Stimulated activated CD4-positive, alpha-beta T cell treated with anti-CD3 and anti-CD28 coated beads, Interleukin-1b, Interleukin-23, amount 100 ng/mL, for 24 hours (primary cell): ENCODE data around the gene TUBGCP5.
"Not testable (repeated sequence)": the region's sequence is repeated elsewhere in the genome, so short reads cannot be mapped to it uniquely, and the experiment has no call there.

Source experiments
- DNase-seq, 4 experiments: peaks; one replicate each; pipeline ENCODE4 v3.0.0-alpha.2; 2020; ENCODE audit warnings: low read depth in 4 of 4, low spot score in 1 of 4

The TUBGCP5 gene

GRCh38 chr15:23043535-23043934 is 4.2 kb upstream of the TUBGCP5 start:
- not testable (repeated sequence) for DNase-seq

GRCh38 chr15:23041736-23042135 is 2.4 kb upstream of the TUBGCP5 start:
- DNase-seq = not testable (repeated sequence)

GRCh38 chr15:23039917-23040281 is 530 bp upstream of the TUBGCP5 start:
- DNase-seq = no peak

GRCh38 chr15:23038726-23039142 is 635 bp downstream of the TUBGCP5 start:
- no peak for DNase-seq

GRCh38 chr15:23035964-23036566 is 3.3 kb downstream of the TUBGCP5 start:
- DNase-seq = peak in 3 of 4 experiments; percentile 12 to 45 (median 24)

- DNase-seq = no peak
These were observed 5.4 kb downstream of the TUBGCP5 start for GRCh38 chr15:23033979-23034378.

- DNase-seq = no peak
These were observed 13.2 kb downstream of the TUBGCP5 start for GRCh38 chr15:23026218-23026617.

GRCh38 chr15:23022156-23022555 is 17.2 kb downstream of the TUBGCP5 start:
- no peak for DNase-seq

GRCh38 chr15:23014394-23015000 is 24.9 kb downstream of the TUBGCP5 start:
- no peak for DNase-seq

GRCh38 chr15:23013681-23014080 is 25.7 kb downstream of the TUBGCP5 start:
- DNase-seq = no peak

GRCh38 chr15:23012616-23013015 is 26.8 kb downstream of the TUBGCP5 start:
- DNase-seq = not testable (repeated sequence)

- DNase-seq = no peak
These were observed 35.6 kb downstream of the TUBGCP5 start for GRCh38 chr15:23003736-23004135.

- no peak for DNase-seq
These were observed 36.4 kb downstream of the TUBGCP5 start for GRCh38 chr15:23002920-23003319.

- DNase-seq = no peak
These were observed 43.6 kb downstream of the TUBGCP5 start for GRCh38 chr15:22995795-22996194.

- DNase-seq = no peak
These were observed 47.4 kb downstream of the TUBGCP5 start for GRCh38 chr15:22992024-22992326.

- DNase-seq = no peak
These were observed 49.5 kb downstream of the TUBGCP5 start for GRCh38 chr15:22989576-22990477.

- no peak for DNase-seq
These were observed 50.6 kb downstream of the TUBGCP5 start for GRCh38 chr15:22988811-22989210.

- DNase-seq = not testable (repeated sequence)
These were observed 57.4 kb downstream of the TUBGCP5 start for GRCh38 chr15:22981931-22982330.

GRCh38 chr15:22981051-22981840 is 58.1 kb downstream of the TUBGCP5 start:
- no peak for DNase-seq

- DNase-seq = peak in 1 of 4 experiments; percentile 19
These were observed 58.9 kb downstream of the TUBGCP5 start, which contains the start of gene CYFIP1 for GRCh38 chr15:22980189-22981050. Gene CYFIP1, minus strand, starts transcription at chr15:22980368. Its CDS starts 33,083 bp downstream, at chr15:22947285.
